OCI-LY1 (cell line): Measurements from ENCODE around the gene ZNF333.

Experiments
- H2AFZ ChIP-seq: fragments of 200-600 bp; sonication (generic), shearing (Covaris generic); 2 replicates; pipeline ENCODE4 v1.6.0; 2014; ENCODE audit warnings: antibody characterized with exemption, mild to moderate bottlenecking, low read length
- H3F3A ChIP-seq: fragments of 200-600 bp; sonication (generic), shearing (Covaris generic); 2 replicates; pipeline ENCODE4 v1.6.0; 2014; ENCODE audit warnings: mild to moderate bottlenecking, antibody characterized with exemption, low read length, moderate library complexity; ENCODE audit not compliant: insufficient read depth
- H3K27ac ChIP-seq: fragments of 200-600 bp; sonication (generic); 2 replicates; pipeline ENCODE4 v1.5.1; 2014; ENCODE audit warnings: low read length, mixed run types, mild to moderate bottlenecking, low read depth; ENCODE audit not compliant: poor library complexity, severe bottlenecking
- H3K27me3 ChIP-seq: fragments of 200-600 bp; sonication (generic); 2 replicates; pipeline ENCODE4 v1.6.0; 2014; ENCODE audit warnings: antibody characterized with exemption, mild to moderate bottlenecking, low read length, moderate library complexity; ENCODE audit not compliant: insufficient read depth
- H3K36me3 ChIP-seq: fragments of 200-600 bp; sonication (generic); 2 replicates; pipeline ENCODE4 v1.6.1; 2014; ENCODE audit warnings: mild to moderate bottlenecking, antibody characterized with exemption, low read length, moderate library complexity, mixed read lengths; ENCODE audit not compliant: insufficient read depth
- H3K4me1 ChIP-seq: fragments of 200-600 bp; sonication (generic); 2 replicates; pipeline ENCODE4 v1.5.1; 2014; ENCODE audit warnings: mild to moderate bottlenecking, low read length, moderate library complexity; ENCODE audit not compliant: insufficient read depth, severe bottlenecking
- H3K4me2 ChIP-seq: fragments of 200-600 bp; sonication (generic), shearing (Covaris generic); 2 replicates; pipeline ENCODE4 v1.6.1; 2014; ENCODE audit warnings: low read length
- H3K4me3 ChIP-seq: fragments of 200-600 bp; sonication (generic); 2 replicates; pipeline ENCODE4 v1.5.1; 2014; ENCODE audit warnings: low read length, low read depth, mild to moderate bottlenecking, mixed read lengths; ENCODE audit not compliant: poor library complexity, severe bottlenecking
- H3K79me2 ChIP-seq: fragments of 200-600 bp; shearing (Covaris generic); 2 replicates; pipeline ENCODE4 v1.6.1; 2016; ENCODE audit warnings: mixed run types, low read length, mixed read lengths; ENCODE audit not compliant: insufficient read depth
- H3K9ac ChIP-seq: fragments of 200-600 bp; sonication (generic), shearing (Covaris generic); 2 replicates; pipeline ENCODE4 v1.6.1; 2014; ENCODE audit warnings: mild to moderate bottlenecking, low read length, mixed read lengths
- H3K9me2 ChIP-seq: fragments of 200-600 bp; sonication (generic), shearing (Covaris generic); 2 replicates; pipeline ENCODE4 v1.6.1; 2014; ENCODE audit warnings: low read depth, mild to moderate bottlenecking, low read length, mixed read lengths
- H3K9me3 ChIP-seq: fragments of 200-600 bp; shearing (Covaris generic); 2 replicates; pipeline ENCODE4 v1.6.1; 2014; ENCODE audit warnings: low read length, mixed read lengths
- H4K20me1 ChIP-seq: fragments of 200-600 bp; sonication (generic), shearing (Covaris generic); 2 replicates; pipeline ENCODE4 v1.6.0; 2016; ENCODE audit warnings: mild to moderate bottlenecking, low read length; ENCODE audit not compliant: insufficient read depth
- CTCF ChIP-seq: fragments of 200-600 bp; sonication (generic), shearing (Covaris generic); IDR thresholded peaks from 2 replicates; pipeline ENCODE4 v1.5.1; 2017; ENCODE audit warnings: mild to moderate bottlenecking, antibody characterized with exemption, low read length, moderate library complexity, mixed read lengths
- EZH2 ChIP-seq: fragments of 200-600 bp; sonication (generic), shearing (Covaris generic); IDR thresholded peaks from 2 replicates; pipeline ENCODE4 v1.8.0; 2017; ENCODE audit warnings: borderline replicate concordance, mixed run types, mild to moderate bottlenecking, antibody characterized with exemption, low read length, moderate library complexity, mixed read lengths

The ZNF333 gene

DNA sequence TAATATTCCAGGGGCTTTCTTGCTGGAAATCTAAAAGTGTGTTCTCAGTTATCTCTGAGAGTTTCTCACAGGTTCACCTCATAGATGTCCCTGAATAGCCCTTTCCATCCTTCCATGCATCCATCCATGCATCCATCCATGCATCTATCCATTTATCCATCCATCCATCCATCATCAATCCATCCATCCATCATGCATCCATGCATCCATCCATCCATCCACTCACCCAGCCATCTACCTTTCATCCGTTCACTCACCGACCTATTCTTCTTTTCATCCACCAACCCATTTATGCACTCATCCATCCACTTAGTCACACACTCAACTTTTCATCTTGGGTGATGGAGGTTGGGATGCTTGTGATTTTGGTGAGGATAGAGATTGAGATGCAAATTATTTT is 7.8 kb upstream of the ZNF333 start:
- Histone ChIP-seq H3K36me3 (no peaks in the 10 kb centered on the region), H3F3A (no peaks in the 10 kb centered on the region), H4K20me1 (no peaks in the 10 kb centered on the region), H3K79me2 (no peaks in the 10 kb centered on the region), H2AFZ (no peak overlapping the region), H3K4me1 (no peaks in the 10 kb centered on the region), H3K9me3 (no peaks in the 10 kb centered on the region), H3K27ac (no peak overlapping the region), H3K9me2 (no peaks in the 10 kb centered on the region), H3K4me2 (no peak overlapping the region), H3K9ac (no peak overlapping the region), H3K27me3 (no peaks in the 10 kb centered on the region), H3K4me3 (no peak overlapping the region)
- no peak for TF ChIP-seq EZH2
- no peak for TF ChIP-seq CTCF

DNA sequence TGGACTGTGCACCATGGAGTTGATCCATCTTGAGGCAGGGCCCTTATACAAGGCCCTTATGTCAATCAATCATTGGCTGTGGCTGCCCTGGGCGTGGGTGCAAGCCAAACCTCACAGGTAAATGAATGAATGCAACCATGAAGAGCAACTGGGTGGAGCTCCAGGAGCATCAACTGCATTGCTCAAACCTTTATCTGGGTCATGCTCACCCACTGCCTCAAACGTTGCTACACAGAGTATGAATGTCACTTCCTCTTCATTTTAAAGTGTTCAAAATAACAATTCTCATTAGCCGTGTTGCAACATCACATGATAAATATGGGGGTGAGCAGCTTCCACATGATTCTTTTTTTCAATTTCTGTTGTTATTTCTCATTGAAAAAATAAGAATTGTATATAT is 6.4 kb upstream of the ZNF333 start:
- Histone ChIP-seq H3K9me2 (no peaks in the 10 kb centered on the region), H2AFZ (no peak overlapping the region), H3F3A (0 out of 2 replicates have a peak, but pooled peaks cover under 1% of the 10 kb centered on the region), H4K20me1 (no peaks in the 10 kb centered on the region), H3K4me1 (peaks cover 2% of the 10 kb centered on the region), H3K27ac (no peak overlapping the region), H3K79me2 (no peaks in the 10 kb centered on the region), H3K9me3 (no peaks in the 10 kb centered on the region), H3K27me3 (no peaks in the 10 kb centered on the region), H3K9ac (no peak overlapping the region), H3K36me3 (no peaks in the 10 kb centered on the region), H3K4me2 (no peak overlapping the region), H3K4me3 (no peak overlapping the region)
- TF ChIP-seq CTCF (no peak), EZH2 (no peak)

GRCh38 chr19:14686411-14686810 is 3.4 kb upstream of the ZNF333 start:
- Histone ChIP-seq H3K4me2 (no peak overlapping the region), H3K4me1 (peaks cover 23% of the 10 kb centered on the region), H3K9me3 (no peaks in the 10 kb centered on the region), H3K9ac (no peak overlapping the region), H4K20me1 (no peaks in the 10 kb centered on the region), H3F3A (peaks cover 8% of the 10 kb centered on the region), H2AFZ (no peak overlapping the region), H3K27ac (no peak overlapping the region), H3K36me3 (no peaks in the 10 kb centered on the region), H3K9me2 (no peaks in the 10 kb centered on the region), H3K4me3 (no peak overlapping the region), H3K27me3 (no peaks in the 10 kb centered on the region), H3K79me2 (no peaks in the 10 kb centered on the region)
- TF ChIP-seq EZH2: no peak
- peak; percentile 55; the same call in 1 of the 2 replicates for TF ChIP-seq CTCF
